ENCODE results near the gene DZIP1L. TPM values are rescaled to one million over a fixed set of nuclear protein-coding genes. Genes with fewer than 3 reads are reported as not detected.
"Not testable (repeated sequence)": the region's sequence is repeated elsewhere in the genome, so short reads cannot be mapped to it uniquely, and the experiment has no call there.

DZIP1L gene
- total and polyA plus RNA-seq, 7 donors, result 1.2 to 33.0 (median 16.8) TPM; not detected in 1

- no peak for DNase-seq
- H3K9me3 ChIP-seq, result no peaks in the 10 kb centered on the region
- 74 to 89% methylated on average over 2 of the region's 2 CpGs for WGBS, 2 donors
- no peaks in the 10 kb centered on the region for H3K4me1 ChIP-seq
- TF ChIP-seq EP300 (IDR thresholded peaks at IDR 0.05), result no peak
- no peak for TF ChIP-seq POLR2AphosphoS5 (IDR thresholded peaks at IDR 0.05)
- TF ChIP-seq CTCF (IDR thresholded peaks at IDR 0.05), result no peak
- TF ChIP-seq POLR2A (IDR thresholded peaks at IDR 0.05), result no peak
- no peak overlapping the region for H3K27ac ChIP-seq
- no peak overlapping the region for H3K4me3 ChIP-seq
- intact Hi-C loops (cut with DNase I), result no loop called here
- peaks cover 7 to 48% (median 24%) of the 10 kb centered on the region in 4 donors for H3K36me3 ChIP-seq
- no peaks in the 10 kb centered on the region for H3K27me3 ChIP-seq
Measured at GRCh38 chr3:138092023-138092422, 23.4 kb downstream of the DZIP1L start.

GRCh38 chr3:138089091-138089490 is 26.3 kb downstream of the DZIP1L start:
- Histone ChIP-seq H3K4me3 (no peak overlapping the region), H3K36me3 (peaks cover 2 to 51% (median 31%) of the 10 kb centered on the region in 4 donors), H3K27ac (no peak overlapping the region), H3K9me3 (no peaks in the 10 kb centered on the region), H3K4me1 (no peaks in the 10 kb centered on the region), H3K27me3 (no peaks in the 10 kb centered on the region)
- TF ChIP-seq CTCF (IDR thresholded peaks at IDR 0.05) (no peak), POLR2AphosphoS5 (IDR thresholded peaks at IDR 0.05) (no peak), POLR2A (IDR thresholded peaks at IDR 0.05) (no peak), EP300 (IDR thresholded peaks at IDR 0.05) (no peak)
- DNase-seq, result no peak
- intact Hi-C loops (cut with DNase I), result no loop called here
- 59 to 83% methylated on average over 3 of the region's 3 CpGs for WGBS, 2 donors

- H3K27me3 ChIP-seq; DNase-seq; intact Hi-C loops (cut with DNase I); H3K4me3 ChIP-seq; H3K9me3 ChIP-seq; H3K27ac ChIP-seq: not testable (repeated sequence)
- peaks cover 0 to 13% (median 11%) of the 10 kb centered on the region in 4 donors for H3K4me1 ChIP-seq
- peaks cover 0 to 40% (median 23%) of the 10 kb centered on the region in 4 donors for H3K36me3 ChIP-seq
- WGBS, 2 donors, result 85 to 100% methylated on average over 1 to 3 of the region's 3 CpGs
Measured at GRCh38 chr3:138085745-138086144, 29.7 kb downstream of the DZIP1L start.

- no peak overlapping the region for H3K4me3 ChIP-seq
- peaks cover 0 to 52% (median 27%) of the 10 kb centered on the region in 4 donors for H3K36me3 ChIP-seq
- TF ChIP-seq EP300 (IDR thresholded peaks at IDR 0.05), result no peak
- no peak for TF ChIP-seq POLR2A (IDR thresholded peaks at IDR 0.05)
- TF ChIP-seq POLR2AphosphoS5 (IDR thresholded peaks at IDR 0.05), result no peak
- TF ChIP-seq CTCF (IDR thresholded peaks at IDR 0.05), result no peak
- H3K9me3 ChIP-seq, result no peaks in the 10 kb centered on the region
- no peak overlapping the region for H3K27ac ChIP-seq
- intact Hi-C loops (cut with DNase I), result loop anchor here (5.0 kb wide), 1 partner anchor 33 kb away; the partner anchor contains the start of gene DZIP1L
- no peaks in the 10 kb centered on the region for H3K27me3 ChIP-seq
- no peak for DNase-seq
- peaks cover 0 to 13% (median 11%) of the 10 kb centered on the region in 4 donors for H3K4me1 ChIP-seq
Measured at GRCh38 chr3:138084196-138084595, 31.2 kb downstream of the DZIP1L start.

GRCh38 chr3:138082992-138083386 is 32.4 kb downstream of the DZIP1L start:
- peaks cover 0 to 56% (median 27%) of the 10 kb centered on the region in 4 donors for H3K36me3 ChIP-seq
- no peaks in the 10 kb centered on the region for H3K27me3 ChIP-seq
- no peak for DNase-seq
- H3K27ac ChIP-seq, result peak overlapping the region in 2 of 4 donors; percentile 46 to 52
- TF ChIP-seq EP300 (IDR thresholded peaks at IDR 0.05), result no peak
- no peak for TF ChIP-seq POLR2A (IDR thresholded peaks at IDR 0.05)
- no peak for TF ChIP-seq POLR2AphosphoS5 (IDR thresholded peaks at IDR 0.05)
- TF ChIP-seq CTCF (IDR thresholded peaks at IDR 0.05), result no peak
- no peak overlapping the region for H3K4me3 ChIP-seq
- intact Hi-C loops (cut with DNase I), result loop anchor here (5.0 kb wide), 1 partner anchor 34 kb away; the partner anchor contains the start of gene DZIP1L
- peaks cover 0 to 13% (median 11%) of the 10 kb centered on the region in 4 donors for H3K4me1 ChIP-seq
- H3K9me3 ChIP-seq, result no peaks in the 10 kb centered on the region
